Prostate gland (tissue), 2 donors: ENCODE measurements around the gene SH3BGR.

Source experiments
- CTCF ChIP-seq, 4 experiments: fragments of 200-600 bp in 2 of 4; fragments of 450-650 bp in 2 of 4; sonication (generic) in 2 of 4; IDR thresholded peaks; 1 replicate in 3 of 4; 2 replicates in 1 of 4; pipeline ENCODE4 v1.5.1; 2016 to 2019; ENCODE audit warnings: antibody characterized with exemption in 4 of 4, mild to moderate bottlenecking in 2 of 4, moderate library complexity in 2 of 4
- POLR2A ChIP-seq: fragments of 450-650 bp; IDR thresholded peaks from one replicate; pipeline ENCODE4 v1.6.1; 2016; ENCODE audit warnings: antibody characterized with exemption, mild to moderate bottlenecking
- POLR2AphosphoS5 ChIP-seq: sonication (generic); formaldehyde crosslinking; IDR thresholded peaks from one replicate; pipeline ENCODE4 v1.6.1; 2017; ENCODE audit warnings: antibody characterized with exemption

DNA sequence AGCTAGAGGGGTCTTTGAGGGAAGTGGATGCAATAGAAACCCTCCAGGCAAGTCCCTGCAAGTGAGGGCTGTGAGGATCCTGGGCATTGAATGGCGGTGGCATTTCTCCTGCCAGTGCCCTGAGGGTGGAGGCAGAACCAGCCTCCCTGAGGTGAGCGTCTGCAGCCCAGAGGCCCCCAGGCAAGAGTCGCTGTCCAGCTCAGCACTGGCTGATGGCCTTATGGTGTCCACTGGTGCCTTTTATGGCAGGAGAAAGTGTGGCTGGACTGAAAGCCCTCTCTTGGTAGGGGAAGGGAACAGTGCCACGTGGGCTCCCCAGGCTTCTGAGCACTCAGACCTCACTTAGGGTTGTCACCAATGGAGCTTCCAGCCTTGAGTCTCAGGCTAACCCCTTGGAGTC, 77.3 kb downstream of the SH3BGR start:
- TF ChIP-seq CTCF (IDR thresholded peaks at IDR 0.05) (no peak), POLR2AphosphoS5 (no peak), POLR2A (no peak)
